Endodermal cell (in vitro differentiated cells): Measurements from ENCODE around the gene ROBO1. TPM values are rescaled to one million over a fixed set of nuclear protein-coding genes. Genes with fewer than 3 reads are reported as not detected.

Experiments
- DNase-seq: peaks from one replicate; pipeline ENCODE4 v3.0.0-alpha.2; 2017
- H3K27ac ChIP-seq: 2 replicates; pipeline ENCODE4 v1.5.1; 2013; ENCODE audit warnings: mild to moderate bottlenecking, low read depth, low read length, moderate library complexity
- H3K27me3 ChIP-seq: 2 replicates; pipeline ENCODE4 v1.6.1; 2013; ENCODE audit warnings: mild to moderate bottlenecking, low read length, moderate library complexity; ENCODE audit not compliant: insufficient read depth, control insufficient read depth, poor library complexity, severe bottlenecking
- H3K36me3 ChIP-seq: 2 replicates; pipeline ENCODE4 v1.7.0; 2013; ENCODE audit warnings: mild to moderate bottlenecking, low read length, moderate library complexity; ENCODE audit not compliant: control insufficient read depth, insufficient read depth
- H3K4me1 ChIP-seq: one replicate; pipeline ENCODE4 v1.7.0; 2013; ENCODE audit warnings: low read length; ENCODE audit not compliant: control insufficient read depth, insufficient read depth
- H3K4me3 ChIP-seq: 2 replicates; pipeline ENCODE4 v1.5.1; 2013; ENCODE audit warnings: mild to moderate bottlenecking, low read length, moderate library complexity
- H3K9ac ChIP-seq: 2 replicates; pipeline ENCODE4 v1.6.1; 2013; ENCODE audit warnings: mild to moderate bottlenecking, low read length, moderate library complexity; ENCODE audit not compliant: poor library complexity, severe bottlenecking; ENCODE audit errors: extremely low read depth
- H3K9me3 ChIP-seq: 2 replicates; pipeline ENCODE4 v1.6.1; 2013; ENCODE audit warnings: mild to moderate bottlenecking, low read length, moderate library complexity; ENCODE audit not compliant: control insufficient read depth
- H3K27ac Mint-ChIP-seq: 2 replicates; pipeline ENCODE4 v1.8.0; 2020; ENCODE audit warnings: mixed read lengths
- H3K27me3 Mint-ChIP-seq: 2 replicates; pipeline ENCODE4 v1.8.0; 2021; ENCODE audit warnings: mild to moderate bottlenecking, mixed read lengths; ENCODE audit not compliant: insufficient read depth
- H3K36me3 Mint-ChIP-seq: 2 replicates; pipeline ENCODE4 v1.8.0; 2020; ENCODE audit warnings: low read depth, mixed read lengths
- H3K4me1 Mint-ChIP-seq: 2 replicates; pipeline ENCODE4 v1.8.0; 2020; ENCODE audit warnings: mixed read lengths
- H3K4me3 Mint-ChIP-seq: 2 replicates; pipeline ENCODE4 v1.8.0; 2020; ENCODE audit warnings: mild to moderate bottlenecking, moderate library complexity, mixed read lengths
- H3K9me3 Mint-ChIP-seq: 2 replicates; pipeline ENCODE4 v1.8.0; 2020; ENCODE audit warnings: mild to moderate bottlenecking, mixed read lengths
- WGBS, 2 experiments: methylation state at CpG; one replicate each; pipeline versions ENCODE4 v1.1.5 to v1.1.7; 2013; ENCODE audit warnings: missing lambda C conversion rate in 2 of 2, mixed read lengths in 1 of 2; ENCODE audit not compliant: insufficient coverage in 1 of 2, insufficient read length in 1 of 2; 5-methylcytosine and 5-hydroxymethylcytosine counted together
- total RNA-seq, 2 donors: library from RNA; stranded (reverse); fragmentation: NEBNext Ultra II Directional in 1 of 2; extraction: Animal tissue kit (Norgen Biotek cat#: 25700) in 1 of 2; gene quantifications; 2 replicates in 1 of 2; 3 replicates in 1 of 2; pipeline ENCODE4 v1.2.1, GENCODE V29; 2021
- TF ChIP-seq, protein P1 (sequence below): fragments of 200-600 bp; sonication (generic); conservative IDR thresholded peaks from 2 replicates; pipeline ENCODE4 v1.5.0; 2021; ENCODE audit warnings: antibody characterized with exemption, mild to moderate bottlenecking

The ROBO1 gene
- total RNA-seq, 2 donors from 2014 or later = 74.8 to 75.9 TPM

- Histone ChIP-seq H3K36me3 (no peaks in the 10 kb centered on the region), H3K4me1 (no peaks in the 10 kb centered on the region), H3K27ac (no peak overlapping the region), H3K9me3 (no peaks in the 10 kb centered on the region), H3K9ac (no peak overlapping the region), H3K4me3 (no peak overlapping the region), H3K27me3 (no peaks in the 10 kb centered on the region)
- WGBS, 2 experiments = 96 to 100% methylated on average over 1 to 6 of the region's 7 CpGs
- H3K9me3 Mint-ChIP-seq = no peaks in the 10 kb centered on the region
- DNase-seq = no peak
- no peak overlapping the region for H3K4me3 Mint-ChIP-seq
- H3K36me3 Mint-ChIP-seq = no peaks in the 10 kb centered on the region
- H3K27me3 Mint-ChIP-seq = no peaks in the 10 kb centered on the region
- H3K27ac Mint-ChIP-seq = no peak overlapping the region
- H3K4me1 Mint-ChIP-seq = no peaks in the 10 kb centered on the region
- TF ChIP-seq, protein P1, sequence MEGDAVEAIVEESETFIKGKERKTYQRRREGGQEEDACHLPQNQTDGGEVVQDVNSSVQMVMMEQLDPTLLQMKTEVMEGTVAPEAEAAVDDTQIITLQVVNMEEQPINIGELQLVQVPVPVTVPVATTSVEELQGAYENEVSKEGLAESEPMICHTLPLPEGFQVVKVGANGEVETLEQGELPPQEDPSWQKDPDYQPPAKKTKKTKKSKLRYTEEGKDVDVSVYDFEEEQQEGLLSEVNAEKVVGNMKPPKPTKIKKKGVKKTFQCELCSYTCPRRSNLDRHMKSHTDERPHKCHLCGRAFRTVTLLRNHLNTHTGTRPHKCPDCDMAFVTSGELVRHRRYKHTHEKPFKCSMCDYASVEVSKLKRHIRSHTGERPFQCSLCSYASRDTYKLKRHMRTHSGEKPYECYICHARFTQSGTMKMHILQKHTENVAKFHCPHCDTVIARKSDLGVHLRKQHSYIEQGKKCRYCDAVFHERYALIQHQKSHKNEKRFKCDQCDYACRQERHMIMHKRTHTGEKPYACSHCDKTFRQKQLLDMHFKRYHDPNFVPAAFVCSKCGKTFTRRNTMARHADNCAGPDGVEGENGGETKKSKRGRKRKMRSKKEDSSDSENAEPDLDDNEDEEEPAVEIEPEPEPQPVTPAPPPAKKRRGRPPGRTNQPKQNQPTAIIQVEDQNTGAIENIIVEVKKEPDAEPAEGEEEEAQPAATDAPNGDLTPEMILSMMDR = no peak
Measured at GRCh38 chr3:79317551-79318518, 450.0 kb downstream of the ROBO1 start.

DNA sequence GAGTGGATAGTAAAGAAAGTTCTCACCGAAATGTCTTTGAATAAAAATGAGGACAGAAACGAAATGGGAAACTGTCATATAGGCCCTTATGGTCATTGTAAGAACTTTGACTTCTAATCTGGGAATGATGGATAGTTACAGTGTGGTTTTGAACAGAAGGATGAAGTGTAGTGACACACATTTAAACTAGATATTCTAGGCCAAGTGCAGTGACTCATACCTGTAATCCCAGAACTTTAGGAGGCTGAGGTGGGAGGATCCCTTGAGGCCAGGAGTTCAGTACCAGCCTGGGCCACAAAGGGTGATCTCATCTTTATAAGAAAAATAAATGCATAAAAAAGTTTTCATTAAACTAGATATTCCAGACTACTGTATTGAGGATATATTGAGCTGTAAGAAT lies 452.8 kb downstream of the ROBO1 start:
- Histone ChIP-seq H3K9me3 (no peaks in the 10 kb centered on the region), H3K36me3 (no peaks in the 10 kb centered on the region), H3K4me1 (no peaks in the 10 kb centered on the region), H3K27ac (no peak overlapping the region), H3K9ac (no peak overlapping the region), H3K27me3 (no peaks in the 10 kb centered on the region), H3K4me3 (no peak overlapping the region)
- no peaks in the 10 kb centered on the region for H3K27me3 Mint-ChIP-seq
- H3K4me1 Mint-ChIP-seq = no peaks in the 10 kb centered on the region
- TF ChIP-seq, protein P1 = no peak
- no peaks in the 10 kb centered on the region for H3K9me3 Mint-ChIP-seq
- 86 to 100% methylated on average over 2 of the region's 2 CpGs for WGBS, 2 experiments
- H3K36me3 Mint-ChIP-seq = no peaks in the 10 kb centered on the region
- H3K4me3 Mint-ChIP-seq = no peak overlapping the region
- no peak for DNase-seq
- H3K27ac Mint-ChIP-seq = no peak overlapping the region

DNA sequence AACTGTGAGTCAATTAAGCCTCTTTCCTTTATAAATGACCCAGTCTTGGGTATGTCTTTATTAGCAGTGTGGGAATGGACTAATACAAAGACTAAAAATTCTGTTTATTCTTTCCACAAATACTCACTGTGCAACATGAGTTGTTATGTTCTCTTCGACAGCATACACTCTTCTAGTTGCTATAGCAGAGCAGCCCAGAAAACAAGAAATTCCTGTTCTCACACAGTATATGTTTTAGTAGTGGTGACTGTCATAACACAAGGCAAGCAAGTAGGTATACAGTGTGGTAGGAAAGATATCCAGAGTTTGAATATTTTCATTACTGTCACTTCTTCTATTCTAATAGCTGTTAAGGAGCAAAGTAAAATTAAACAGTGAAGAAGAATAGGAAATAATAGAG lies 453.3 kb downstream of the ROBO1 start:
- H3K36me3 Mint-ChIP-seq = no peaks in the 10 kb centered on the region
- H3K9ac ChIP-seq = no peak overlapping the region
- no peaks in the 10 kb centered on the region for H3K36me3 ChIP-seq
- H3K4me1 ChIP-seq = no peaks in the 10 kb centered on the region
- no peak overlapping the region for H3K27ac ChIP-seq
- no peaks in the 10 kb centered on the region for H3K27me3 Mint-ChIP-seq
- H3K4me1 Mint-ChIP-seq = no peaks in the 10 kb centered on the region
- TF ChIP-seq, protein P1 = no peak
- no peaks in the 10 kb centered on the region for H3K27me3 ChIP-seq
- H3K27ac Mint-ChIP-seq = no peak overlapping the region
- 100% methylated on average over 1 of the region's 1 CpG; no CpG with 5 or more reads in 1 of the 2 experiments for WGBS, 2 experiments
- no peak for DNase-seq
- no peak overlapping the region for H3K4me3 Mint-ChIP-seq
- no peak overlapping the region for H3K4me3 ChIP-seq
- no peaks in the 10 kb centered on the region for H3K9me3 ChIP-seq
- H3K9me3 Mint-ChIP-seq = no peaks in the 10 kb centered on the region
